ENCODE data around the gene CTXN1.
A peak's percentile ranks its signal among the peaks of the same experiment; 100 is the strongest.

CTXN1 gene

GRCh38 chr19:7907122-7907521, 18.8 kb downstream of the CTXN1 start:
- TF ChIP-seq CTCF (IDR thresholded peaks at IDR 0.05; ENCODE audit: low read length, missing control alignments), result no peak
- DNase-seq (ENCODE audit: low read depth), result no peak
- no peak overlapping the region for H3K4me3 ChIP-seq (replicated peaks; ENCODE audit: low read depth, low read length)

DNA sequence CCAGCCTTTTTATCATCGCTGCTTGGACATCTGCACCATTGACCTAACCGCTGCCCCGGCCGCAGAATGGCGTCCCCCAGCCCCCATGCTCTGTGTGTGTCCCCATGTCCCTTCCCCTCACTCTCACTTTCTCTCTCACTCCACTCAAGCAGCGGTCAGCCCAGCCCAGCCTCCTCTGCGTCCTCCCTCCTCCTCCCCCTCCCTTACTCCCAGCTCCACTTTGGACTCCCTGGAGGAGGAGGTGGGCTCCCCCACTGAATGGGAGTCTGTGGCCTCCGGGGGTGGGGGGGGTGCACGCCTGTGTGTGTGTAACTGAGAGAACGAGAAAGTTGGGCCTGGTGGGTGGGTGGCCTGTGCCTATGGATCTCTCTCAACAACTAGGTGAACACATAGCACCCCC, 20.1 kb downstream of the CTXN1 start:
- no peak for DNase-seq (ENCODE audit: low read depth)
- TF ChIP-seq CTCF (IDR thresholded peaks at IDR 0.05; ENCODE audit: low read length, missing control alignments), result no peak
- no peak overlapping the region for H3K4me3 ChIP-seq (replicated peaks; ENCODE audit: low read depth, low read length)

- peak overlapping the region; percentile 83 for H3K4me3 ChIP-seq (replicated peaks; ENCODE audit: low read depth, low read length)
Measured at GRCh38 chr19:7905268-7905667, 20.7 kb downstream of the CTXN1 start.

DNA sequence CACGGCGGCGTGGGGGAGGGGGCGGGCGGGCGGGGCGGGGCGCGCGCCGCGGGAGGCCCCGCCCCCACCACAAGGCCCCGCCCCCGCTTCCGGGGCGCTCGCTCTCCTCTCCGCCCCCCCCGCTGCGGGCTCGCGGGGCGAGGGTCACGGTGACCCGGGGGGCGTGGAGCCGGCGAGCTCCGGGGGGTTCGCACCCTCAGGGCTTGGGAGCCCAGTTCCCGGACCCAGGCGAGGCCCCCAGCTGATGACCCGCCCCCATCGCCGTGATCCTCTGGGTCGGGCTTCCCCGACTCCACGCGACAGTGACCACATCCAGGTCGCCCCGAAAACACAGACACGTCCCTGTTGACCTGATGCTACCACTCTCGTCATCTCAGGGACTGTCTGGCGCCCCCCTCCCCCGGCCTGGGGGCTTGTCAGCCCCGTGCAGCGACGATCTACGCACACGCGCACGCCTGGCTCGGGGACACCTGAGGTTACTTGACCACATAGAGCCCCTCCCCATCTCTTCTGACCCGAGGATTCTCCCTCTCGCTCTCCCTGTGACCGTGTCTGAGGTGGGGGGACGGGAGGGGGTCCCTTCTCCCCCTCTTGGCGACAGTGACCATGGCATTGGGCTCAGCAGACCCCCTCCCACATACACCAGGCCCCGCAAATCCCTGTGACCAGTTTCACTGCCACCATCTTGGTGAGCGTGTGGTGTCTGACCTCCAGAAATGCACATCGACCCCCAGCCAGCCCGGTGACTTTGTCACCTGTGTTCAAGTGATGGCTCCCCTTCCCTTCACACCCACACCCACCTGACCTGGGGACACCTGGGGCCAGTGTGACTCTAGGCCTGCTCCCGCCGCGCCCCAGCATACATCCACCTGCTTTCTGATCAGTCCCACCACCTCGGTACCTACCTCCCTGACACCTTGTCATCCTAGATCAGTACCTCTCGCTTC, 21.6 kb downstream of the CTXN1 start:
- DNase-seq (ENCODE audit: low read depth), result no peak
- peak overlapping the region; percentile 83 for H3K4me3 ChIP-seq (replicated peaks; ENCODE audit: low read depth, low read length)
- TF ChIP-seq CTCF (IDR thresholded peaks at IDR 0.05; ENCODE audit: low read length, missing control alignments), result no peak

More at GRCh38 chr19:7905268-7905667, 20.7 kb downstream of the CTXN1 start:
- no peak for TF ChIP-seq CTCF (IDR thresholded peaks at IDR 0.05; ENCODE audit: low read length, missing control alignments)
- no peak for DNase-seq (ENCODE audit: low read depth)

GRCh38 chr19:7903244-7904073, 22.5 kb downstream of the CTXN1 start, which contains the start of gene MAP2K7:
MAP2K7 (plus strand) TSS chr19:7903877; CDS start chr19:7903945, 68 bp downstream.
- TF ChIP-seq CTCF (IDR thresholded peaks at IDR 0.05; ENCODE audit: low read length, missing control alignments), result peak; percentile 39
- peak; percentile 100 for DNase-seq (ENCODE audit: low read depth)
- peak within 1 kb of the TSS; percentile 83 for H3K4me3 ChIP-seq (replicated peaks; ENCODE audit: low read depth, low read length)

GRCh38 chr19:7902796-7903243, 23.1 kb downstream of the CTXN1 start:
- peak overlapping the region; percentile 68 for H3K4me3 ChIP-seq (replicated peaks; ENCODE audit: low read depth, low read length)
- TF ChIP-seq CTCF (IDR thresholded peaks at IDR 0.05; ENCODE audit: low read length, missing control alignments), result no peak
- DNase-seq (ENCODE audit: low read depth), result no peak

Measured in fibroblast of pulmonary artery (primary cell).